RWPE2 (cell line): ENCODE measurements around the gene DYNC1I2.

Experiments used
- ATAC-seq: fragments of 200-7000 bp; cut with Tn5 transposase; 3 replicates; pipeline ENCODE4 v1.9.1; 2021; ENCODE audit warnings: low read depth
- DNase-seq: peaks from one replicate; pipeline ENCODE4 v3.0.0-alpha.2; 2020; ENCODE audit warnings: low spot score
- H3K27ac ChIP-seq: fragments of 450-650 bp; 2 replicates; pipeline ENCODE4 v1.5.1; 2017; ENCODE audit warnings: mild to moderate bottlenecking; ENCODE audit not compliant: poor library complexity, severe bottlenecking
- H3K27me3 ChIP-seq: fragments of 250-450 bp; sonication (Bioruptor Pico); 2 replicates; pipeline ENCODE4 v1.5.1; 2021; ENCODE audit warnings: mild to moderate bottlenecking, moderate library complexity; ENCODE audit not compliant: insufficient read depth, poor library complexity, severe bottlenecking
- H3K36me3 ChIP-seq: fragments of 250-450 bp; sonication (Bioruptor Pico); 2 replicates; pipeline ENCODE4 v1.5.1; 2020; ENCODE audit warnings: low read depth, mild to moderate bottlenecking, moderate library complexity
- H3K4me1 ChIP-seq: fragments of 250-450 bp; sonication (Bioruptor Pico); 2 replicates; pipeline ENCODE4 v1.5.1; 2021; ENCODE audit warnings: mild to moderate bottlenecking, moderate library complexity; ENCODE audit not compliant: insufficient read depth, poor library complexity, severe bottlenecking
- H3K4me3 ChIP-seq: fragments of 250-450 bp; sonication (Bioruptor Pico); 2 replicates; pipeline ENCODE4 v1.5.1; 2021; ENCODE audit warnings: mild to moderate bottlenecking, moderate library complexity; ENCODE audit not compliant: severe bottlenecking
- H3K9me3 ChIP-seq: fragments of 250-450 bp; sonication (Bioruptor Pico); 2 replicates; pipeline ENCODE4 v1.5.1; 2021; ENCODE audit warnings: mild to moderate bottlenecking, moderate library complexity; ENCODE audit not compliant: severe bottlenecking
- CTCF ChIP-seq: fragments of 450-650 bp; IDR thresholded peaks from one replicate; pipeline ENCODE4 v1.5.1; 2017; ENCODE audit warnings: mild to moderate bottlenecking, moderate library complexity; ENCODE audit not compliant: poor library complexity, severe bottlenecking

Gene DYNC1I2

GRCh38 chr2:171735991-171736710 is 48.9 kb downstream of the DYNC1I2 start:
- TF ChIP-seq CTCF: no peak
- no peak for DNase-seq
- Histone ChIP-seq H3K36me3 (peaks cover 77% of the 10 kb centered on the region), H3K27me3 (no peaks in the 10 kb centered on the region), H3K27ac (no peak overlapping the region), H3K4me3 (no peak overlapping the region), H3K4me1 (no peaks in the 10 kb centered on the region), H3K9me3 (no peaks in the 10 kb centered on the region)
- no peak for ATAC-seq

- H3K36me3 ChIP-seq: peaks cover 79% of the 10 kb centered on the region
- ATAC-seq (no peak), DNase-seq (no peak)
- H3K27me3 ChIP-seq: no peaks in the 10 kb centered on the region
- no peak for TF ChIP-seq CTCF
- H3K4me1 ChIP-seq: no peaks in the 10 kb centered on the region
- no peak overlapping the region for H3K27ac ChIP-seq
- no peaks in the 10 kb centered on the region for H3K9me3 ChIP-seq
- H3K4me3 ChIP-seq: no peak overlapping the region
These were observed 53.9 kb downstream of the DYNC1I2 start for GRCh38 chr2:171741189-171741588.

GRCh38 chr2:171742760-171743159 is 55.5 kb downstream of the DYNC1I2 start:
- no peak overlapping the region for H3K4me3 ChIP-seq
- no peaks in the 10 kb centered on the region for H3K27me3 ChIP-seq
- no peak for DNase-seq
- no peak for TF ChIP-seq CTCF
- no peak for ATAC-seq
- no peak overlapping the region for H3K27ac ChIP-seq
- peaks cover 80% of the 10 kb centered on the region for H3K36me3 ChIP-seq
- H3K4me1 ChIP-seq: no peaks in the 10 kb centered on the region
- H3K9me3 ChIP-seq: no peaks in the 10 kb centered on the region

- H3K9me3 ChIP-seq: no peaks in the 10 kb centered on the region
- DNase-seq (no peak), ATAC-seq (no peak)
- H3K4me3 ChIP-seq: no peak overlapping the region
- H3K27me3 ChIP-seq: no peaks in the 10 kb centered on the region
- no peak overlapping the region for H3K27ac ChIP-seq
- no peak for TF ChIP-seq CTCF
- H3K36me3 ChIP-seq: peaks cover 87% of the 10 kb centered on the region
- H3K4me1 ChIP-seq: no peaks in the 10 kb centered on the region
These were observed 57.9 kb downstream of the DYNC1I2 start for GRCh38 chr2:171745141-171745540.

GRCh38 chr2:171745806-171746205 is 58.5 kb downstream of the DYNC1I2 start:
- no peaks in the 10 kb centered on the region for H3K4me1 ChIP-seq
- peaks cover 88% of the 10 kb centered on the region for H3K36me3 ChIP-seq
- H3K4me3 ChIP-seq: no peak overlapping the region
- ATAC-seq (no peak), DNase-seq (no peak)
- H3K27ac ChIP-seq: no peak overlapping the region
- no peak for TF ChIP-seq CTCF
- H3K27me3 ChIP-seq: no peaks in the 10 kb centered on the region
- no peaks in the 10 kb centered on the region for H3K9me3 ChIP-seq
